Measurements from ENCODE around the gene PDC.

DNA sequence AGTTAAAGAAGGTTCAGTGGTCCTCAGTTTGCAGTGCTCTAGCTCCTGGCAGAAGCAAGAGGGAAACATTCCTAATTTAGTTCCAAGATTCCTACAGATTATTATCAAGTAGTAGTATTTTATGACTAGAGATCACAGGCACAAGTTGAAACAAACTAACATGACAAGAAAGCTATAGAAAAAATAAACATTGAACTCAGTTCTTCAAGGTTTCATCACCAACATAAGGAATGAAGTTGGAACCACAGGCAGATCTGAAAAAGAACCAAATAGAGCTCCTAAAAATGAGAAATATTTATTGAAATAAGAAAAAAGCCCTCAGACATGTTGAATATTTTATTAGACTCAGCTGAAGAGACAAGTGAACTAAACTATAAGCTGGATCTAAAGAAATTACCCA, 40.6 kb downstream of the PDC start:
- TF ChIP-seq YY1 (IDR thresholded peaks at IDR 0.05; ENCODE audit: insufficient read depth, insufficient read length) (no peak), ZNF274 (IDR thresholded peaks at IDR 0.05; ENCODE audit: low read depth, low read length) (no peak)
